ENCODE measurements around the gene FDXR.
"Not testable (repeated sequence)": the region's sequence is repeated elsewhere in the genome, so short reads cannot be mapped to it uniquely, and the experiment has no call there.

Gene FDXR

GRCh38 chr17:74870512-74870911 lies 2.3 kb downstream of the FDXR start:
- no peaks in the 10 kb centered on the region for H3K9me3 ChIP-seq (ENCODE audit: severe bottlenecking)
- no peak overlapping the region for H3K27ac ChIP-seq (ENCODE audit: poor library complexity, severe bottlenecking)
- no peaks in the 10 kb centered on the region for H3K4me1 ChIP-seq (ENCODE audit: insufficient read depth, poor library complexity, severe bottlenecking)
- ATAC-seq (ENCODE audit: low read depth) (no peak), DNase-seq (ENCODE audit: low spot score) (peak; percentile 47)
- no peak overlapping the region for H3K4me3 ChIP-seq (ENCODE audit: severe bottlenecking)
- H3K27me3 ChIP-seq (ENCODE audit: insufficient read depth, poor library complexity, severe bottlenecking): no peaks in the 10 kb centered on the region
- no peak for TF ChIP-seq CTCF (IDR thresholded peaks at IDR 0.05; ENCODE audit: poor library complexity, severe bottlenecking)
- 0 out of 2 replicates have a peak, but pooled peaks cover 4% of the 10 kb centered on the region for H3K36me3 ChIP-seq (ENCODE audit: low read depth)

- H3K36me3 ChIP-seq (ENCODE audit: low read depth); H3K9me3 ChIP-seq (ENCODE audit: severe bottlenecking); H3K4me3 ChIP-seq (ENCODE audit: severe bottlenecking); ATAC-seq (ENCODE audit: low read depth); H3K4me1 ChIP-seq (ENCODE audit: insufficient read depth, poor library complexity, severe bottlenecking); H3K27me3 ChIP-seq (ENCODE audit: insufficient read depth, poor library complexity, severe bottlenecking); H3K27ac ChIP-seq (ENCODE audit: poor library complexity, severe bottlenecking): not testable (repeated sequence)
- DNase-seq (ENCODE audit: low spot score): peak; percentile 54
Observed at GRCh38 chr17:74870028-74870427, 2.8 kb downstream of the FDXR start.

- ATAC-seq (ENCODE audit: low read depth): no peak
- H3K27ac ChIP-seq (ENCODE audit: poor library complexity, severe bottlenecking): no peak overlapping the region
Observed at GRCh38 chr17:74868908-74869255, 3.9 kb downstream of the FDXR start.

GRCh38 chr17:74868251-74868907 lies 4.4 kb downstream of the FDXR start:
- ATAC-seq (ENCODE audit: low read depth): no peak
- DNase-seq (ENCODE audit: low spot score): no peak

More at GRCh38 chr17:74868908-74869255, 3.9 kb downstream of the FDXR start:
- DNase-seq (ENCODE audit: low spot score): peak; percentile 57
- no peak for TF ChIP-seq CTCF (IDR thresholded peaks at IDR 0.05; ENCODE audit: poor library complexity, severe bottlenecking)
- H3K9me3 ChIP-seq (ENCODE audit: severe bottlenecking): no peaks in the 10 kb centered on the region
- 0 out of 2 replicates have a peak, but pooled peaks cover 5% of the 10 kb centered on the region for H3K36me3 ChIP-seq (ENCODE audit: low read depth)
- H3K4me3 ChIP-seq (ENCODE audit: severe bottlenecking): no peak overlapping the region
- no peaks in the 10 kb centered on the region for H3K27me3 ChIP-seq (ENCODE audit: insufficient read depth, poor library complexity, severe bottlenecking)
- no peaks in the 10 kb centered on the region for H3K4me1 ChIP-seq (ENCODE audit: insufficient read depth, poor library complexity, severe bottlenecking)

GRCh38 chr17:74866198-74866835 lies 6.5 kb downstream of the FDXR start:
- Histone ChIP-seq H3K4me3 (ENCODE audit: severe bottlenecking) (no peak overlapping the region), H3K27me3 (ENCODE audit: insufficient read depth, poor library complexity, severe bottlenecking) (peaks cover 12% of the 10 kb centered on the region), H3K36me3 (ENCODE audit: low read depth) (0 out of 2 replicates have a peak, but pooled peaks cover 7% of the 10 kb centered on the region), H3K4me1 (ENCODE audit: insufficient read depth, poor library complexity, severe bottlenecking) (no peaks in the 10 kb centered on the region), H3K9me3 (ENCODE audit: severe bottlenecking) (no peaks in the 10 kb centered on the region), H3K27ac (ENCODE audit: poor library complexity, severe bottlenecking) (no peak overlapping the region)
- no peak for ATAC-seq (ENCODE audit: low read depth)
- no peak for TF ChIP-seq CTCF (IDR thresholded peaks at IDR 0.05; ENCODE audit: poor library complexity, severe bottlenecking)
- DNase-seq (ENCODE audit: low spot score): peak; percentile 62

More at GRCh38 chr17:74868251-74868907, 4.4 kb downstream of the FDXR start:
- Histone ChIP-seq H3K27me3 (ENCODE audit: insufficient read depth, poor library complexity, severe bottlenecking) (no peaks in the 10 kb centered on the region), H3K36me3 (ENCODE audit: low read depth) (0 out of 2 replicates have a peak, but pooled peaks cover 7% of the 10 kb centered on the region), H3K9me3 (ENCODE audit: severe bottlenecking) (no peaks in the 10 kb centered on the region), H3K4me1 (ENCODE audit: insufficient read depth, poor library complexity, severe bottlenecking) (no peaks in the 10 kb centered on the region), H3K4me3 (ENCODE audit: severe bottlenecking) (no peak overlapping the region), H3K27ac (ENCODE audit: poor library complexity, severe bottlenecking) (no peak overlapping the region)
- TF ChIP-seq CTCF (IDR thresholded peaks at IDR 0.05; ENCODE audit: poor library complexity, severe bottlenecking): no peak
